ENCODE results near the gene KCTD3.

DNA sequence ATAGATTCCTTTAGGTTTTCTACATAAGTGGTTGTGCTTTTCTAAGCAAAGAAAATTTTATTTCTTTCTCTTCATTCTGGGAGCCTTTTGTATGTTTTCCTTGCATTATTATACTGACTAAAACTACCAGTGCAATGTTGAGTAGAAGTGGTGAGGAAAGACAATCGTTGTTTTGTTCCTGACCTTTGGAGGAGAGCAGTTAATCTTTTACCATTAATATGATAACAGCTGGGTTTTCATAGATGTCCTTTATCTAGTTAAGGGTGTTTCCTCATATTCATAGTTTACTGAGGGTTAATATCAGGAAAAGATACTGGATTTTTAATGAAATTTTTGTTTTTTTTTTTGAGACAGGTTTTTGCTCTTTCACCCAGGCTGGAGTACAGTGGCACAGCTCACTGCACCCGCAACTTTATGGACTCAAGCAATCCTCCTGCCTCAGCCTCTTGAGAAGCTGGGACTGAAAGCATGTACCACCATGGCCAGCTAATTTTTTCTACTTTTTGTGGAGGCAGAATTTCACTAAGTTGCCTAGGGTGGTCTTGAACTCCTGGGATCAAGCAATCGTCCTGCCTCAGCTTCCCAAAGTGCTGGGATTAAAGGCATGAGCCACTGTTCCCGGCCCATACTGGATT is 9.0 kb upstream of the KCTD3 start:
- TF ChIP-seq, protein P1, sequence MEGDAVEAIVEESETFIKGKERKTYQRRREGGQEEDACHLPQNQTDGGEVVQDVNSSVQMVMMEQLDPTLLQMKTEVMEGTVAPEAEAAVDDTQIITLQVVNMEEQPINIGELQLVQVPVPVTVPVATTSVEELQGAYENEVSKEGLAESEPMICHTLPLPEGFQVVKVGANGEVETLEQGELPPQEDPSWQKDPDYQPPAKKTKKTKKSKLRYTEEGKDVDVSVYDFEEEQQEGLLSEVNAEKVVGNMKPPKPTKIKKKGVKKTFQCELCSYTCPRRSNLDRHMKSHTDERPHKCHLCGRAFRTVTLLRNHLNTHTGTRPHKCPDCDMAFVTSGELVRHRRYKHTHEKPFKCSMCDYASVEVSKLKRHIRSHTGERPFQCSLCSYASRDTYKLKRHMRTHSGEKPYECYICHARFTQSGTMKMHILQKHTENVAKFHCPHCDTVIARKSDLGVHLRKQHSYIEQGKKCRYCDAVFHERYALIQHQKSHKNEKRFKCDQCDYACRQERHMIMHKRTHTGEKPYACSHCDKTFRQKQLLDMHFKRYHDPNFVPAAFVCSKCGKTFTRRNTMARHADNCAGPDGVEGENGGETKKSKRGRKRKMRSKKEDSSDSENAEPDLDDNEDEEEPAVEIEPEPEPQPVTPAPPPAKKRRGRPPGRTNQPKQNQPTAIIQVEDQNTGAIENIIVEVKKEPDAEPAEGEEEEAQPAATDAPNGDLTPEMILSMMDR (IDR thresholded peaks at IDR 0.05) = no peak
- no peak for TF ChIP-seq POLR2A (IDR thresholded peaks at IDR 0.05)
